Ectodermal cell (in vitro differentiated cells): ENCODE measurements around the gene USP46.

ENCODE experiments used
- H3K27ac ChIP-seq: 2 replicates; pipeline ENCODE4 v1.7.0; 2013; ENCODE audit warnings: mild to moderate bottlenecking, low read depth, low read length; ENCODE audit not compliant: insufficient read depth, poor library complexity, severe bottlenecking
- H3K27me3 ChIP-seq: 2 replicates; pipeline ENCODE4 v1.7.0; 2013; ENCODE audit warnings: mild to moderate bottlenecking, low read length; ENCODE audit not compliant: insufficient read depth, control insufficient read depth, poor library complexity, severe bottlenecking
- H3K36me3 ChIP-seq: one replicate; pipeline ENCODE4 v1.7.0; 2013; ENCODE audit warnings: low read length; ENCODE audit not compliant: control insufficient read depth, insufficient read depth
- H3K4me1 ChIP-seq: one replicate; pipeline ENCODE4 v1.7.0; 2013; ENCODE audit warnings: low read length; ENCODE audit not compliant: control insufficient read depth, insufficient read depth
- H3K4me3 ChIP-seq: 2 replicates; pipeline ENCODE4 v1.7.0; 2013; ENCODE audit warnings: low read depth, low read length, control low read depth; ENCODE audit not compliant: insufficient read depth
- H3K9me3 ChIP-seq: 2 replicates; pipeline ENCODE4 v1.7.0; 2013; ENCODE audit warnings: mild to moderate bottlenecking, low read length, moderate library complexity; ENCODE audit not compliant: control insufficient read depth
- WGBS, 2 experiments: methylation state at CpG; one replicate each; pipeline ENCODE4 v1.1.7; 2013; ENCODE audit warnings: missing lambda C conversion rate in 2 of 2; 5-methylcytosine and 5-hydroxymethylcytosine counted together

The USP46 gene

DNA sequence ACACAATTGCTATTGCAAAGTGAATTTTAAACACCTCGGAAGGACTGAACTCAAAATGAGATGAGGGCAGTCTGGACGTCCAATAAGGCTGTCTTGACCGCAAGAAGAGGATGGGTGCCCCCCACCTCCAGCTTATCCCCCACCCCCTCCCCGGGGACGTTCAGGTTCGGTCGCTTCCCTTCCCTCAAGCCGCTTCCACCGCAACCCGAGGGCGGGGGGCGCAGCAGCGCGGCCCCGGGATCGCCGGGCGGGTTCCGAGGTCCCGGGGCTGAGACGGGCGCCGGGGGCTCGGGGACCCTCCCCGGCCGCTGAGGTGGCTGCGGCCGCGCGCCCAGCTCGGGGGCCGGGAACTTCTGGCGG is 480 bp downstream of the USP46 start:
- Histone ChIP-seq H3K27me3 (peaks cover 7% of the 10 kb centered on the region), H3K27ac (no peak overlapping the region), H3K36me3 (peaks cover 6% of the 10 kb centered on the region), H3K4me3 (peak overlapping the region; percentile 71), H3K4me1 (peaks cover 10% of the 10 kb centered on the region), H3K9me3 (no peaks in the 10 kb centered on the region)
- 0 to 1% methylated on average over 33 of the region's 33 CpGs for WGBS, 2 experiments

DNA sequence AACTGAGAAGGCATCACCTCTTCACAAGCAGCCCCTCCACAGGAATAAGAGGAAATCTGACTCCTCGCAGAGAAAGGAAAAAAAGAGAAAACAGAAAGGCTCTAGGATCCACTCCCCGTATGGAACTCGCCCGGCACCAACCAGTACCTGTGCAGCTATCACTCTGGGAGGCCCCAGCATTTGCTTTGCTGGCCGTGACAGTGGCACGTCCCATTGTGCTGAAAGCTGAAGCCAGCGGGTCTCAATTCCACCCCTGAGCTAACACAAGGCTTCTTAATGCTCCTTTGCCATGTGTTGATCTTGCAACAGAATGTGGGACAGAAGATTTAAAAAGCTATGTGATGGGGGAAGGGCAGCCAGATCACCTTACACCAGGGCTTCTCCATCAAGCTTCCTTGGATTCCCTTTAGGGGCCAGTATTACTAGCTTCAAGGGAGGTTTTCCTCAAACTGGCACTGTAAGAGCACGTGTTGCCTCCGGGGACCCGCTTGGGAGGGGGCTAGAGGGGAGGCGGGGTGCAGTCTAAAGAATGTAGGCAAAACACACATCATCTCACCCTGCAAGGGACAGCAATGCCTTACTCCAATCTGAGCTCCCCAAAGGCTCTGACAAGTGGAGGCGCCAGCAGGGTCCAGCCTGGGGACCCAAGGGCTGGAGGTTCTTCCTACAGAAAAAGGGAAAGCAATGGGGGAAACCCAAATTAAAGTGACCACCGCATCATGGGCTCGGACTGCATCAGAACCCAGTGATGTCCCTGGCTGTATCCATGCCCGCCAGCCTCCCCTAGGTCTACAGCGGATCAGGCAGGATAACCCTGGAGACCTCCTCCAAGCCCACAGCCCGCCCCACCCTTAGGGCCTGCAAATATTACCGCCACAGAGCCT is 1.2 kb downstream of the USP46 start:
- Histone ChIP-seq H3K27me3 (peaks cover 7% of the 10 kb centered on the region), H3K27ac (peak overlapping the region; percentile 26), H3K4me3 (peak overlapping the region; percentile 71), H3K36me3 (peaks cover under 1% of the 10 kb centered on the region), H3K9me3 (no peaks in the 10 kb centered on the region), H3K4me1 (peaks cover 10% of the 10 kb centered on the region)
- 6 to 7% methylated on average over 18 of the region's 18 CpGs for WGBS, 2 experiments

DNA sequence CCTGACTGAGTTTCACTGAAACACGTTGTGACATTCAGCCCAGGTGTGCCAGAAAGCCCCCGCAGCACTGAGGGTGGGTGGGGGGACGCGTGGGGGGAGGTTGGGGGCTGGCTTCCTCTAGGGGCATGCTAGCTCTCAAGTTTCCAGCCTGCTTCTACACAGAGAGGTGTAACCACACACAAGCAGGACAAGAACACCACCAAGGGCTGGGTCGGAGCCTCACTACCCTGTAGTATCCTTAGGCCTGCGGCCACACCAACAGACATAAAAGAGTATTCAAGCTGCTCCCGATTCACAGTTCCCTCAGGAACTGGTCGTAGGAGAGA is 1.8 kb downstream of the USP46 start:
- Histone ChIP-seq H3K27ac (no peak overlapping the region), H3K4me1 (peaks cover 10% of the 10 kb centered on the region), H3K27me3 (peaks cover 7% of the 10 kb centered on the region), H3K9me3 (no peaks in the 10 kb centered on the region), H3K36me3 (no peaks in the 10 kb centered on the region), H3K4me3 (peak overlapping the region; percentile 71)
- 50 to 51% methylated on average over 8 of the region's 8 CpGs for WGBS, 2 experiments

DNA sequence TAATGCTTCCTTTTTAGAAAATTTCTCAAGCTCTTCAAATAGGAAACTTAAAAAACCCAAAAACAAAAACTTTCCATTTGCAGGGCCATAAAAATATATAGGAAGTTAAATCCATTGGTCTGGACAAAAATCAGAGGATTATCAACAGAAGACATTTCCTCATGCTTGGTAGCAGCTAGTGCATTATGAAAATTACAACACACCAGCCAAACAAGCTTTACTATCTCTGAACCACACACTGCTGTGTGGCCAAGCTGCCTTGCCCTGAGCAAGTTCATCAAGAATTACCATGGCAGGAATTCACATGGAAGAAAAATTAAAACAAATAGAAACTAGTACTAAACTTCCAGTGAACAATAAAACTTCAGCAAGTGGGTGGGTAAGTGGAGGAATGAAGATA is 3.6 kb downstream of the USP46 start:
- H3K27me3 ChIP-seq: peaks cover 7% of the 10 kb centered on the region
- H3K4me1 ChIP-seq: peaks cover 10% of the 10 kb centered on the region
- no peaks in the 10 kb centered on the region for H3K9me3 ChIP-seq
- H3K36me3 ChIP-seq: no peaks in the 10 kb centered on the region
- H3K4me3 ChIP-seq: no peak overlapping the region
- H3K27ac ChIP-seq: no peak overlapping the region

DNA sequence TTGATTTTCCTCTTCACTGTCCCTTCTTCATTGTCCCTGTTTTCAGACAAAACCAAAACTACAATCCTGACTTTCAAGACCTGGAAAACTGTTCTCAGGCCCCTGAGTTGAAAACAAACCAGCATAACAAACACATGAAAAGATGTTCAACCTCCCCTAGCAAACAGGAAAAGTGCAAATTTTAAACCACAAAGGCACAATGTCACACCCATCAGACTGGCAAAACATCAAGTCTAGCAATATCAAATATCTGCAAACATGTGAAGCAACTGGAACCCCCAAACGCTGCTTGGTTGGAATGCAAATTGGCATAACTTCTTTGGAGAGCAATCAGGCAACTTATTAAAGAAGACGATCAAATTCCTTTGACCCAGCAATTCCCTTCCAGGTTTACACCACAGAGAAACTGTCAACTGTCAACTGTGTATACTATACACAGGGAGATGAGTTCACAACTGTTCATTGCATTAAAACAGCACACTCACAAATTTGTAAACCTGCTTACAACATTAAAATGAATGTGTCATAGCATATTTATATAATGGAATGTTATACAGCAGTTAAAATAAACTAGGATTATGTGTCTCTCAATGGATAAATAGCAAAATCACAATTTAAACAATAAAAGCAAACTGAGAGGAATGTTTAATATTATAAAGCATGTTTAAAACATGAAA is 7.0 kb downstream of the USP46 start:
- Histone ChIP-seq H3K4me3 (no peak overlapping the region), H3K4me1 (no peaks in the 10 kb centered on the region), H3K27ac (no peak overlapping the region), H3K36me3 (no peaks in the 10 kb centered on the region), H3K27me3 (no peaks in the 10 kb centered on the region), H3K9me3 (no peaks in the 10 kb centered on the region)
- 89 to 94% methylated on average over 2 of the region's 2 CpGs for WGBS, 2 experiments

DNA sequence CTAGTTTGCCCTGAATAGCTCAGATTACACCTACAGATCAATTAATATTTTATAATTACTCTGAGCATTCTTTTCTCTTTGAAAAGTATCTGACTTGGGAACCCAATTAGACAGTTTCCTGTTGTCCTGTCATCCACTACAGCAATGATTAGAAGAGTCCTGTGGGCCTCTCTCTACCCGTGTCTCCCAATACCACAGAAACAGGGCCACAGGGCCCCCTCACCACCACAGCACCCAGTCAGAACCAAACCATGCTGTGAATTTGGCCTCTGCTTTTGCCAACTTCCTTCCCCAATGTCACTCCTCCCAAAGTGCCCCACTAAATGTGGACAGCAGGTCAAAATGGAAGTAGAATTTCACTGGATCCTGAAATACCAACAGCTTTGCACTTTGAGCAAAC is 10.3 kb downstream of the USP46 start:
- 94 to 96% methylated on average over 1 of the region's 1 CpG for WGBS, 2 experiments
- no peaks in the 10 kb centered on the region for H3K4me1 ChIP-seq
- no peak overlapping the region for H3K27ac ChIP-seq
- no peaks in the 10 kb centered on the region for H3K9me3 ChIP-seq
- no peaks in the 10 kb centered on the region for H3K27me3 ChIP-seq
- no peak overlapping the region for H3K4me3 ChIP-seq
- H3K36me3 ChIP-seq: no peaks in the 10 kb centered on the region

DNA sequence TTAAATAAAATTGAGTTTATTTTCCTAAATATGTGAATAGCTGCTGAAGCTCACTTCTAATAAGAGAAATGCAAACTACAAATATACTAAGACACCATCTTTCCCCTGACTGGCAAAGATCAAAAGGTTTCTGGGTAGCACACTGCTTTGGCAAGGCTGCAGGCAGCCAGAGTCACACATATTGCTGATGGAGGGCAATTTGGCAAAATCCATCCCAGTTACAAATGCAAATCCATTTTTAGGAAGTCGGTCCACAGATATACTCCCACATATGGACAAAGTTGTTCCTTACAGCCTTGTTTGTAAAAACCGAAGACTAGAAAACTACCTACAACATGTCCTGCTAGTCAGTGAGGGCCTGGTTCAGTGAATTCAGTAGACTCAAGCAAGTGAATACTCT is 12.4 kb downstream of the USP46 start:
- whole genome bisulfite sequencing, 2 experiments: 90 to 91% methylated on average over 2 of the region's 2 CpGs
- Histone ChIP-seq H3K4me1 (no peaks in the 10 kb centered on the region), H3K27me3 (no peaks in the 10 kb centered on the region), H3K4me3 (no peak overlapping the region), H3K36me3 (no peaks in the 10 kb centered on the region), H3K9me3 (no peaks in the 10 kb centered on the region), H3K27ac (no peak overlapping the region)

DNA sequence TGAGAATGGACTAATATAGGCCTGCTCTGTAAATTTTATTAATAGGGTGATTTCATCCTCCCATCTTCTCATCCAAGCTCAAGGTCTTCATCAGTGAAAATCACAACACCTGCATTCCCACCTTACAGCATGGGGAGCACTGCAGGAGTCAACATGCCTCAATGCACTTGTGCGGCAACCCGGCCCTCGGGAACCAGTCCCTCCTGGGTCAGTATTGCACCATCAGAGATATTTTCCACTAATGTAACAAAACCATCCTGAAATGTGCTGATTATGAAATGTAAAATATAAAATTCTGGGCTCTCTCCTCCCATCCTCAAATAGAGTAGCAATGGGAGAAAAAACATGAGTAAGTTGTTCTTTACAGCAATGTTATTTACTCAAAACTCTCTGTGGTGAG is 13.0 kb downstream of the USP46 start:
- Histone ChIP-seq H3K27me3 (no peaks in the 10 kb centered on the region), H3K36me3 (no peaks in the 10 kb centered on the region), H3K9me3 (no peaks in the 10 kb centered on the region), H3K27ac (no peak overlapping the region), H3K4me3 (no peak overlapping the region), H3K4me1 (peaks cover 5% of the 10 kb centered on the region)
- WGBS, 2 experiments: 89 to 93% methylated on average over 3 of the region's 3 CpGs

DNA sequence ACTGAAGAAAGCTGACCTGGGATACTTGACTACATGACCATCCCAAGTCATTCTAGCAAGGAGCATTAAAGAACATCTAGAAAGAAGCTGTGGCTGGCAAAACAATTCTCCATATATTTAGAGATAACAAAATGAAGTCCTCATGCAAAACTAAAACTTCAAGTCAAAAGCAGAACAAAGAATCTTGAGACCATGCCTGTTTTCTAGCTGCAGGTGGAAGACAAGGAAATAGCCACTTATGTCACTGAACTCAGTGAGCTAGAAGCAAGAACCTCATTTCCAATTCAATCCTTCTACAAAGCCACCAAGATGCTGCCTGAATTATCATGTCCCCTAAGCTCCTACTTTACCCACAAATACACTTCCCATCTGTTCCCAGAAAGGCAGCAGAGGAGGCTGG is 13.8 kb downstream of the USP46 start:
- peaks cover 5% of the 10 kb centered on the region for H3K4me1 ChIP-seq

DNA sequence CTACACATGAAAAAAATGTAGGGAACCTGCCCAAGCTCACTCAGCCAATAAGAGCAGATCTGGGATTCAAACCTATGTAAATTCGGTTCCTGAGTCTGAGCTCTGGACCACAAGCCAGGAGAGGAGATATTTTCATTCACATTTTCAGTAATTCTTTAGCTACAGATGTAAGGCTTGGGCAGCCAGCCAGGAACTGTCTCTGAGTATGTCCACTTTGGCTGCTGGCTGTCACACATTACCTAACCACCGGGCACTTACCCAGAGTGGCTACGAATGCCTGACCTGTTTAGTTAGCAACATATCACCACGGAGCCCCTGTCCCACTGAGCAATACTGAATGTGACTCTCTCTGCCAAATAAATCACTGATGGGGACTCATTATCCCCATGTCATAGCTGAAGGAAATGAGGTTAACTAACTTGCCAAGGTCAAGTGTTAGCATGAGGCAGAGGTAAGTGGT is 15.3 kb downstream of the USP46 start:
- H3K4me1 ChIP-seq: peaks cover 5% of the 10 kb centered on the region
- H3K4me3 ChIP-seq: no peak overlapping the region
- H3K9me3 ChIP-seq: no peaks in the 10 kb centered on the region
- no peaks in the 10 kb centered on the region for H3K36me3 ChIP-seq
- no peak overlapping the region for H3K27ac ChIP-seq
- WGBS, 2 experiments: 85 to 87% methylated on average over 4 of the region's 4 CpGs
- no peaks in the 10 kb centered on the region for H3K27me3 ChIP-seq

More for the DNA sequence above, 13.8 kb downstream of the USP46 start:
- H3K36me3 ChIP-seq: no peaks in the 10 kb centered on the region
- no peaks in the 10 kb centered on the region for H3K9me3 ChIP-seq
- no peaks in the 10 kb centered on the region for H3K27me3 ChIP-seq
- H3K4me3 ChIP-seq: no peak overlapping the region
- no peak overlapping the region for H3K27ac ChIP-seq
